Measurements from ENCODE around the gene SMYD2. TPM values are rescaled to one million over a fixed set of nuclear protein-coding genes. Genes with fewer than 3 reads are reported as not detected.

SMYD2 gene
- total RNA-seq, 4 donors from 2014 or later = 6.8 to 41.3 (median 19.2) TPM

GRCh38 chr1:214360525-214361164, 79.7 kb downstream of the SMYD2 start:
- Histone ChIP-seq H3K9me3 (no peaks in the 10 kb centered on the region), H3K4me3 (no peak overlapping the region), H3K36me3 (no peaks in the 10 kb centered on the region), H3K27me3 (no peaks in the 10 kb centered on the region), H3K27ac (no peak overlapping the region), H3K4me1 (no peaks in the 10 kb centered on the region)
- TF ChIP-seq POLR2A (IDR thresholded peaks at IDR 0.05) (no peak), CTCF (IDR thresholded peaks at IDR 0.05) (no peak)
- intact Hi-C loops (cut with DNase I; ENCODE audit: low total_unique reads) = no loop called here
- no peak for DNase-seq

DNA sequence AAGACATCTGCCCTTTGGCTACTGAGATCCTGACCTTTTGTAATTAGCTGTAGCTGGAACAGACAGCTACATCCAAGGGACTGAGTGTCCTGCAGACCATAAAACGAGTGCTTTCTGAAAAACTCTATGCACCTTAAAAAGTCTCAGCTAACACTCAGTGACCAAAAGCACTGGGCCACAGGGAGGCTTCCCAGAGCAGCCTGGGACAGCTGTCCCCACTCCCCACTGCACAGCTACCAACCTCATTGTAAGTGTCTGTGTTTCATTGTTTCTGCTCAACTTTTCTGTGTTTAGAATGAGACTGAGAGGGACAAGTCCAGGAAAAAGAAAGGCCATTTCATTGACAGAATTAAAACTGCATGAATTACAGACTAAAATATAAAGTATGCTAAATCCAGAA, 80.7 kb downstream of the SMYD2 start:
- intact Hi-C loops (cut with DNase I; ENCODE audit: low total_unique reads) = no loop called here
- Histone ChIP-seq H3K27me3 (no peaks in the 10 kb centered on the region), H3K27ac (peak overlapping the region in 1 of 2 donors; percentile 24), H3K36me3 (no peaks in the 10 kb centered on the region), H3K4me3 (no peak overlapping the region), H3K9me3 (no peaks in the 10 kb centered on the region), H3K4me1 (no peaks in the 10 kb centered on the region)
- TF ChIP-seq CTCF (IDR thresholded peaks at IDR 0.05) (no peak), POLR2A (IDR thresholded peaks at IDR 0.05) (no peak)
- DNase-seq = no peak

GRCh38 chr1:214362188-214362882, 81.4 kb downstream of the SMYD2 start:
- Histone ChIP-seq H3K4me1 (no peaks in the 10 kb centered on the region), H3K27me3 (no peaks in the 10 kb centered on the region), H3K36me3 (no peaks in the 10 kb centered on the region), H3K27ac (peak overlapping the region in 1 of 2 donors; percentile 57), H3K9me3 (no peaks in the 10 kb centered on the region), H3K4me3 (no peak overlapping the region)
- DNase-seq = no peak
- intact Hi-C loops (cut with DNase I; ENCODE audit: low total_unique reads) = no loop called here
- TF ChIP-seq POLR2A (IDR thresholded peaks at IDR 0.05) (no peak), CTCF (IDR thresholded peaks at IDR 0.05) (no peak)

DNA sequence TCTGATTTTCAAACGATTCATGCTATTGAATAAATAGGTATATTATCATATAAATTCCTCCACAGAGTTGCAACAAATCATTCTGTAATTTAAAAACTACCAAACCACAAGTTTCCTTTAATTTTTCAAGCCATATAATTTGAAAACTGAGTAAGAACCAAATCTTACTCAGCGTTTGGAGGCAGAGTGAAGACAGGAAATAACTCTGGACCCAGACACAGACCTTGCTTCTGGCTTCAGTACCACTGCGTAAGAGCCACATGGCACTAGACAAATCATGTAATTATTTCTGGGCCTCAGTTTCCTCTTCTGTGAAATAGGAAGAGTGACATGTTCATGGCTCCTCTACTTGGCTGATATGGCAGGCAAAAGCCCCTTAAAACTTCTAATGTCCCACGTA, 82.4 kb downstream of the SMYD2 start:
- H3K27ac ChIP-seq = no peak overlapping the region

More for the DNA sequence above, 82.4 kb downstream of the SMYD2 start:
- H3K4me1 ChIP-seq = no peaks in the 10 kb centered on the region
- TF ChIP-seq CTCF (IDR thresholded peaks at IDR 0.05) = no peak
- TF ChIP-seq POLR2A (IDR thresholded peaks at IDR 0.05) = no peak
- H3K9me3 ChIP-seq = no peaks in the 10 kb centered on the region
- H3K4me3 ChIP-seq = no peak overlapping the region
- no peaks in the 10 kb centered on the region for H3K27me3 ChIP-seq
- no peak for DNase-seq
- intact Hi-C loops (cut with DNase I; ENCODE audit: low total_unique reads) = no loop called here
- H3K36me3 ChIP-seq = no peaks in the 10 kb centered on the region
